ENCODE data around the gene SMC1A. TPM values are rescaled to one million over a fixed set of nuclear protein-coding genes. Genes with fewer than 3 reads are reported as not detected.

Gene SMC1A
- total RNA-seq, 1 experiment from 2014 or later, result 111 TPM

- Histone ChIP-seq H3K27me3 (ENCODE audit: control insufficient read depth, insufficient read depth, low read length) (no peaks in the 10 kb centered on the region), H3K9me3 (ENCODE audit: control insufficient read depth, insufficient read depth, low read depth, low read length) (no peaks in the 10 kb centered on the region), H3K27ac (ENCODE audit: low read length) (no peak overlapping the region), H3K36me3 (ENCODE audit: control insufficient read depth, insufficient read depth, low read length) (no peaks in the 10 kb centered on the region; the same call in 1 of the 2 replicates), H3K4me1 (ENCODE audit: control insufficient read depth, insufficient read depth, low read length) (peaks cover 2% of the 10 kb centered on the region; the same call in 1 of the 2 replicates), H3K4me3 (ENCODE audit: low read depth in 2 of 2, low read length in 2 of 2) (no peak overlapping the region)
- no peak for TF ChIP-seq REST (IDR thresholded peaks at IDR 0.05; ENCODE audit: insufficient read depth in 1 of 2, low read depth in 2 of 2, low read length in 1 of 2)
- TF ChIP-seq POLR2AphosphoS5 (IDR thresholded peaks at IDR 0.05; ENCODE audit: low read depth, low read length), result no peak
- no peak for TF ChIP-seq TCF7L2 (IDR thresholded peaks at IDR 0.05; ENCODE audit: low read depth, low read length)
- TF ChIP-seq CTCF (IDR thresholded peaks at IDR 0.05), result no peak
- no peak for TF ChIP-seq SIN3A (IDR thresholded peaks at IDR 0.05; ENCODE audit: borderline replicate concordance, insufficient read depth, low read depth, low read length)
- no TSS peak for BruUV-seq (replicated peaks)
- in situ Hi-C loops (cut with HindIII; ENCODE audit: low pct_unique_long_range_greater_than_20kb, low sequenced_read_pairs), result no loop called here
- intact Hi-C loops (cut with micrococcal nuclease; ENCODE audit: unreplicated experiment), result no loop called here
- POLR2A ChIA-PET, result no interaction called here
- CTCF ChIA-PET, result no interaction called here
- ATAC-seq, result no peak
- no peak for DNase-seq (ENCODE audit: low read depth, low spot score)
These were observed 7.3 kb upstream of the SMC1A start for GRCh38 chrX:53429755-53430154.

- intact Hi-C loops (cut with micrococcal nuclease; ENCODE audit: unreplicated experiment) (no loop called here), in situ Hi-C loops (cut with HindIII; ENCODE audit: low pct_unique_long_range_greater_than_20kb, low sequenced_read_pairs) (no loop called here)
- ATAC-seq (no peak), DNase-seq (ENCODE audit: low read depth, low spot score) (no peak)
- no peak for TF ChIP-seq POLR2AphosphoS5 (IDR thresholded peaks at IDR 0.05; ENCODE audit: low read depth, low read length)
- no peak for TF ChIP-seq TCF7L2 (IDR thresholded peaks at IDR 0.05; ENCODE audit: low read depth, low read length)
- no peak for TF ChIP-seq REST (IDR thresholded peaks at IDR 0.05; ENCODE audit: insufficient read depth in 1 of 2, low read depth in 2 of 2, low read length in 1 of 2)
- TF ChIP-seq CTCF (IDR thresholded peaks at IDR 0.05), result no peak
- no peak for TF ChIP-seq SIN3A (IDR thresholded peaks at IDR 0.05; ENCODE audit: borderline replicate concordance, insufficient read depth, low read depth, low read length)
- H3K4me1 ChIP-seq (ENCODE audit: control insufficient read depth, insufficient read depth, low read length), result peaks cover 8% of the 10 kb centered on the region; the same call in 1 of the 2 replicates
- ChIA-PET CTCF (interaction anchor here (0.6 to 0.9 kb wide), 3 partner anchors 13 to 129 kb away, joined by 3 to 4 read pairs (median 3); no protein-coding TSS in a partner anchor), POLR2A (interaction anchor here (0.5 to 1.3 kb wide), 4 partner anchors 9 to 141 kb away, joined by 3 to 4 read pairs (median 4); partner anchors contain the start of gene IQSEC2)
- peak within 1 kb of the TSS; percentile 92 for H3K27ac ChIP-seq (ENCODE audit: low read length)
- H3K27me3 ChIP-seq (ENCODE audit: control insufficient read depth, insufficient read depth, low read length), result no peaks in the 10 kb centered on the region
- H3K4me3 ChIP-seq (ENCODE audit: low read depth in 2 of 2, low read length in 2 of 2), result peak within 1 kb of the TSS; percentile 69 to 85
- BruUV-seq (replicated peaks), result TSS peak; percentile 85
- H3K36me3 ChIP-seq (ENCODE audit: control insufficient read depth, insufficient read depth, low read length), result peaks cover 2% of the 10 kb centered on the region
- H3K9me3 ChIP-seq (ENCODE audit: control insufficient read depth, insufficient read depth, low read depth, low read length), result no peaks in the 10 kb centered on the region
These were observed 430 bp upstream of the SMC1A start, which contains the start of gene RIBC1 for GRCh38 chrX:53422861-53423306. Gene RIBC1, plus strand, starts transcription at chrX:53422873. Its CDS starts 3,404 bp downstream, at chrX:53426277.
